Mesothelial cell of epicardium (in vitro differentiated cells): ENCODE measurements around the gene TRIO. TPM values are rescaled to one million over a fixed set of nuclear protein-coding genes. Genes with fewer than 3 reads are reported as not detected.

ENCODE experiments used
- DNase-seq, 2 experiments: peaks; one replicate each; pipeline ENCODE4 v3.0.0; 2021; ENCODE audit warnings: low spot score in 2 of 2; ENCODE audit not compliant: unreplicated experiment in 2 of 2
- H3K27ac Mint-ChIP-seq: 2 replicates; pipeline ENCODE4 v1.8.0; 2021; ENCODE audit warnings: mixed read lengths
- H3K27me3 Mint-ChIP-seq: 2 replicates; pipeline ENCODE4 v1.8.0; 2021; ENCODE audit warnings: low read depth, mixed read lengths
- H3K36me3 Mint-ChIP-seq: 2 replicates; pipeline ENCODE4 v1.8.0; 2021; ENCODE audit warnings: mixed read lengths
- H3K4me1 Mint-ChIP-seq: 2 replicates; pipeline ENCODE4 v1.8.0; 2021; ENCODE audit warnings: mixed read lengths
- H3K4me3 Mint-ChIP-seq: 2 replicates; pipeline ENCODE4 v1.8.0; 2021; ENCODE audit warnings: mild to moderate bottlenecking, moderate library complexity, mixed read lengths
- H3K9me3 Mint-ChIP-seq: 2 replicates; pipeline ENCODE4 v1.8.0; 2021; ENCODE audit warnings: mixed read lengths
- total RNA-seq: library from RNA; stranded (reverse); gene quantifications from 3 replicates; pipeline ENCODE4 v1.2.1, GENCODE V29; 2021
- TF ChIP-seq, protein P1 (sequence below): fragments of 200-600 bp; sonication (generic); IDR thresholded peaks from one replicate; pipeline ENCODE4 v1.5.0; 2021; ENCODE audit warnings: antibody characterized with exemption; ENCODE audit not compliant: unreplicated experiment

TRIO gene
- total RNA-seq, 1 donor from 2014 or later: 209 TPM

DNA sequence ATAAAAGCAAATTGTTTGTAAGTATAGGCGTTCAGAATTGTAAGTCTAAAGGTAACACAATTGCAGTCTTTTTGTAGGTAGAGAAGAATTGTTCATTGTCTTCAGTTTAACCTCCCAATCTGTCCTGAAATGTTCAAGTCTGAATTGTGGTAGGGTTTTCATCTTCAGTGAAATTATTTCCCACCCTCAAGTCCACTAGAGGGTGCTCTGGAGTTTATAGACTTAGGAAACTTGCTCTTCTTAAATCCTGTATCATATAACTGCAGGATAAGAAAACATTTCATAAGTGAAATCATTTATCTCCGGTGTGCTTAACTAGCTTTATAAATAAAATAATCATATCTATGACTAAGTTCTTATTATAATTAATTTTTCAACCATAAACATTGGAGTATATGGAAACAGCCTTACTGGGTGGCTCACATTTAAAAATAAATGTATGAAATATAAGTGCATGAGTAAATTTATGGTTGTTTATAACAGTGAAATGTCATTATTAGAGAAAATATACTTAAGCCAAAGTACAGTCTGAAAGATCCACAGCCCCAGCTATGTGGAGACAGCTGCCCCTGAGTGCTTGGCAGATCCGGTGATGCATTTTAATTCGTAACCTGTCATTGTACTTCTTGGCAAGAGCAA, 256.0 kb downstream of the TRIO start:
- TF ChIP-seq, protein P1, sequence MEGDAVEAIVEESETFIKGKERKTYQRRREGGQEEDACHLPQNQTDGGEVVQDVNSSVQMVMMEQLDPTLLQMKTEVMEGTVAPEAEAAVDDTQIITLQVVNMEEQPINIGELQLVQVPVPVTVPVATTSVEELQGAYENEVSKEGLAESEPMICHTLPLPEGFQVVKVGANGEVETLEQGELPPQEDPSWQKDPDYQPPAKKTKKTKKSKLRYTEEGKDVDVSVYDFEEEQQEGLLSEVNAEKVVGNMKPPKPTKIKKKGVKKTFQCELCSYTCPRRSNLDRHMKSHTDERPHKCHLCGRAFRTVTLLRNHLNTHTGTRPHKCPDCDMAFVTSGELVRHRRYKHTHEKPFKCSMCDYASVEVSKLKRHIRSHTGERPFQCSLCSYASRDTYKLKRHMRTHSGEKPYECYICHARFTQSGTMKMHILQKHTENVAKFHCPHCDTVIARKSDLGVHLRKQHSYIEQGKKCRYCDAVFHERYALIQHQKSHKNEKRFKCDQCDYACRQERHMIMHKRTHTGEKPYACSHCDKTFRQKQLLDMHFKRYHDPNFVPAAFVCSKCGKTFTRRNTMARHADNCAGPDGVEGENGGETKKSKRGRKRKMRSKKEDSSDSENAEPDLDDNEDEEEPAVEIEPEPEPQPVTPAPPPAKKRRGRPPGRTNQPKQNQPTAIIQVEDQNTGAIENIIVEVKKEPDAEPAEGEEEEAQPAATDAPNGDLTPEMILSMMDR: peak; percentile 55
- H3K27me3 Mint-ChIP-seq: no peaks in the 10 kb centered on the region
- H3K4me3 Mint-ChIP-seq: no peak overlapping the region
- DNase-seq: no peak
- no peak overlapping the region for H3K27ac Mint-ChIP-seq
- peaks cover 25% of the 10 kb centered on the region for H3K36me3 Mint-ChIP-seq
- H3K4me1 Mint-ChIP-seq: peaks cover 22% of the 10 kb centered on the region
- H3K9me3 Mint-ChIP-seq: no peaks in the 10 kb centered on the region

DNA sequence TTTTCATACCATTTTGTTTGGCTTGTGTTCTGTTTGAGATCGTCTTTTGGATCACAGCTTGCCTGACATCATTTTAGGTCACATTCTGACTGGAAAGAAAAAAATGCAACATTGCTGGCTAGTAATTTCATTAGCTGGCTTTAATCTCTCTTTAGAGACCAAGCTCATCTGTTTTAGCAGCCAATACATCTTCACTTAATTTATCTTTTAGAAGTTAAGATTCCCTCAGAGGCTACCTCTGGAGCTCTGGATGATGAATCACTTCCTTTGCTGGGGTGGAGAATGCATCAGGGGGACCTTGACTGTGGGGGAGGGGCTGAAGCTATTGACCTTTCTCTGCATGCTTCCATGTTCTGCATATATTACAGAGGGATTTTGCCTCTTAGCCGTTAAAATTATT, 256.9 kb downstream of the TRIO start:
- TF ChIP-seq, protein P1: no peak
- Mint-ChIP-seq H3K4me3 (no peak overlapping the region), H3K36me3 (peaks cover 21% of the 10 kb centered on the region), H3K27me3 (no peaks in the 10 kb centered on the region), H3K4me1 (peaks cover 30% of the 10 kb centered on the region), H3K27ac (peak overlapping the region; percentile 13), H3K9me3 (no peaks in the 10 kb centered on the region)
- DNase-seq: no peak

DNA sequence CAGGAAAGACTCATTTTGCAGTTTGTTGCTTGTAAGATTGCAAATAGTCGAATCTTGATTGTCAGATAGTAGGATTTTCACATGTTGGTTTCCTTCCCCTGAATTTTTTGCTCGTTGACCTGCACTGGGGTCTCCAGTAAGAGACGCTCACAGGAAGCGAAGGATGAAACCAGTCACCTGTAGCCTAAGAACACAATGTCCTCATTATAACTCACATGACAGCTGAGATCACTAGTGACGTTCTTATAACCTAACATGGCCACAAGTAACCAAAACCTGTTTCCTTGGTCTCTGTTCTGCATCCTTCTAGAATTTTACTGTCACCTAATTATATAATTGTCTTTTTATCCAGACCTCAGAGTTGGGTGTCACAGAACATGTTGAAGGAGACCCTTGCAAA, 257.5 kb downstream of the TRIO start:
- H3K9me3 Mint-ChIP-seq: no peaks in the 10 kb centered on the region
- TF ChIP-seq, protein P1: no peak
- H3K36me3 Mint-ChIP-seq: peaks cover 21% of the 10 kb centered on the region
- no peak for DNase-seq
- no peak overlapping the region for H3K27ac Mint-ChIP-seq
- H3K4me3 Mint-ChIP-seq: no peak overlapping the region
- peaks cover 35% of the 10 kb centered on the region for H3K4me1 Mint-ChIP-seq
- H3K27me3 Mint-ChIP-seq: no peaks in the 10 kb centered on the region

DNA sequence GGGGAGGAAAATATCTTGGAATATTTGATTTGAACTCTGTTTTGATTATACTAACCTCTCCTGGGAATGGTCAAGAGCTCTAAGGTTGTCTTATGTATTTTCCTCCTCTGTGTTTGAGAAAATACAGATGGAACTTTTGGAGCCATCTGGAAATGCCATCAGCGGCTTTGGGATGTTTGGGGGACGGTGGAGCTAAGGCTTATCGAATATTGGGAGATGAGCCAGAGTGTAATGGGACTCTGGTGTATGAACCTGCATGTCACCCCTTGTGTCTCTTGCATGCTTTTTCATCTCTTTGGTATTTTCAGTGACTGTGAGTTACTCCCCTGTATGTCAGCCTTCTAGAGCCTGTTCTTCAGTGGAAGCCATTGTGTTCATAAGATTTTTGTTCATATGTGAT, 258.5 kb downstream of the TRIO start:
- TF ChIP-seq, protein P1: no peak
- H3K36me3 Mint-ChIP-seq: peaks cover 24% of the 10 kb centered on the region
- no peaks in the 10 kb centered on the region for H3K9me3 Mint-ChIP-seq
- H3K4me1 Mint-ChIP-seq: peaks cover 40% of the 10 kb centered on the region
- DNase-seq: no peak
- no peak overlapping the region for H3K4me3 Mint-ChIP-seq
- H3K27ac Mint-ChIP-seq: peak overlapping the region; percentile 60
- no peaks in the 10 kb centered on the region for H3K27me3 Mint-ChIP-seq

DNA sequence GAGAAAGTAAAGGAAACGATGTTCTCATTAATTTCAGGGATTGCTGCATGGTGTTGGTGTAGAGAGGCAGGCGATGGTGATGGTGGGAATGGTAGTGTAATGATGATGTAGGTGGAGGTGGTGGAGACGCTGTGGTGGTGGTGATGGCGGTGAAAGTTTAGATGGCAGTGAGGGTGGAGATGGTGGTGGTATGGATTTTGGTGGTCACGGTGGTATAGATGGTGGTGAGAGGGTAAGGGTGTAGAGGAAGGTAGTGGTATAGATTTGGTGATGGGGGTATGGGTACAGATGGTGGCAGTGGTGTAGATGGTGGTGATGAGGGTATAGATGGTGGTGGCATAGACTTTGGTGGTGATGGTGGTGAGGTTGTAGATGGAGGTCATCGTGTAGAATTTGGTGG, 259.3 kb downstream of the TRIO start:
- peaks cover 19% of the 10 kb centered on the region for H3K36me3 Mint-ChIP-seq
- TF ChIP-seq, protein P1: no peak
- H3K4me3 Mint-ChIP-seq: no peak overlapping the region
- no peaks in the 10 kb centered on the region for H3K9me3 Mint-ChIP-seq
- H3K27ac Mint-ChIP-seq: no peak overlapping the region
- H3K27me3 Mint-ChIP-seq: no peaks in the 10 kb centered on the region
- peaks cover 40% of the 10 kb centered on the region for H3K4me1 Mint-ChIP-seq
- DNase-seq: no peak
